Uterus (tissue), 2 donors: ENCODE data around the gene MAP3K14.

Source experiments
- POLR2A ChIP-seq, 2 donors: fragments of 450-650 bp; IDR thresholded peaks; one replicate each; pipeline ENCODE4 v1.6.1; 2016; ENCODE audit warnings: antibody characterized with exemption in 2 of 2, mild to moderate bottlenecking in 1 of 2, moderate library complexity in 1 of 2
- TF ChIP-seq, protein P1 (sequence below), 4 experiments: fragments of 200-600 bp in 2 of 4; fragments of 450-650 bp in 2 of 4; sonication (generic) in 2 of 4; IDR thresholded peaks; one replicate each; pipeline ENCODE4 v1.5.1; 2016 to 2019; ENCODE audit warnings: antibody characterized with exemption in 4 of 4, mild to moderate bottlenecking in 2 of 4, moderate library complexity in 1 of 4

DNA sequence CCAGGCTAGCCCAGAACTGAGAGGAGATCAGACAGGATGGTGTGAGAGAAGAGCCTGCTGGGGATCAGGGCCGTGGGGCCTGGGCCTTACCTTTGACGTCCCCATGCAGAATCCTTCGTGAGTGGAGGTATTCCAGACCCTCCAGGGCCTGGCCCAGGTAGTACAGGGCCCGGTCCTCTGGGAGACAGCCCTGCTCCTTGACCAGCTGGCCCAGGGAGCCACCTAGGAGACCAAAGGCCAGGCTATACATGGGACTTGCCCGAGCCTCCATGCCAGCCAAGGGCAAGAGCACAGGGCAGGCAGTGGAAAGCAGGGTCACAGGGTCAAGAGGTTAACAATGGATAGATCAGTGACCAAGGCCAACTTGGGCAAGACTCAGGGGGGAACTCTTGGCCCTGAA lies 42.8 kb downstream of the MAP3K14 start:
- TF ChIP-seq, protein P1, sequence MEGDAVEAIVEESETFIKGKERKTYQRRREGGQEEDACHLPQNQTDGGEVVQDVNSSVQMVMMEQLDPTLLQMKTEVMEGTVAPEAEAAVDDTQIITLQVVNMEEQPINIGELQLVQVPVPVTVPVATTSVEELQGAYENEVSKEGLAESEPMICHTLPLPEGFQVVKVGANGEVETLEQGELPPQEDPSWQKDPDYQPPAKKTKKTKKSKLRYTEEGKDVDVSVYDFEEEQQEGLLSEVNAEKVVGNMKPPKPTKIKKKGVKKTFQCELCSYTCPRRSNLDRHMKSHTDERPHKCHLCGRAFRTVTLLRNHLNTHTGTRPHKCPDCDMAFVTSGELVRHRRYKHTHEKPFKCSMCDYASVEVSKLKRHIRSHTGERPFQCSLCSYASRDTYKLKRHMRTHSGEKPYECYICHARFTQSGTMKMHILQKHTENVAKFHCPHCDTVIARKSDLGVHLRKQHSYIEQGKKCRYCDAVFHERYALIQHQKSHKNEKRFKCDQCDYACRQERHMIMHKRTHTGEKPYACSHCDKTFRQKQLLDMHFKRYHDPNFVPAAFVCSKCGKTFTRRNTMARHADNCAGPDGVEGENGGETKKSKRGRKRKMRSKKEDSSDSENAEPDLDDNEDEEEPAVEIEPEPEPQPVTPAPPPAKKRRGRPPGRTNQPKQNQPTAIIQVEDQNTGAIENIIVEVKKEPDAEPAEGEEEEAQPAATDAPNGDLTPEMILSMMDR (IDR thresholded peaks at IDR 0.05), result no peak
- no peak for TF ChIP-seq POLR2A (IDR thresholded peaks at IDR 0.05)
